ENCODE measurements around the gene GSTM5.

DNA sequence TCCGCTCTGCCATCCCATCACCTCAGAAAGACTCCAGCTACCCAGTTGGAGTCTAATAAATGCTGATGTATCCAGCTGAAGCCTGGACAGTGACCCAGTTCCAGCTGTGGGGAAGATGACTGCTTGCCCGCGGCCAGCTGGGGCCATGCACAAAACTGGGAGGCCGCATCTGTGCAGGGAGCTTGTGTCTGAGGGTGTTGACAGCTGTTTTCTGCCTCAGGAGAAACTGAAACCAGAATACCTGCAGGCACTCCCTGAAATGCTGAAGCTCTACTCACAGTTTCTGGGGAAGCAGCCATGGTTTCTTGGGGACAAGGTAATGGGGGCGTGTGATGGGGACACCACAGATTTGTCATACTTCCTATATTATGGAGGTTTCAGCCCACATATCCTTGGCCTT is 41.0 kb upstream of the GSTM5 start:
- TF ChIP-seq, protein P1, sequence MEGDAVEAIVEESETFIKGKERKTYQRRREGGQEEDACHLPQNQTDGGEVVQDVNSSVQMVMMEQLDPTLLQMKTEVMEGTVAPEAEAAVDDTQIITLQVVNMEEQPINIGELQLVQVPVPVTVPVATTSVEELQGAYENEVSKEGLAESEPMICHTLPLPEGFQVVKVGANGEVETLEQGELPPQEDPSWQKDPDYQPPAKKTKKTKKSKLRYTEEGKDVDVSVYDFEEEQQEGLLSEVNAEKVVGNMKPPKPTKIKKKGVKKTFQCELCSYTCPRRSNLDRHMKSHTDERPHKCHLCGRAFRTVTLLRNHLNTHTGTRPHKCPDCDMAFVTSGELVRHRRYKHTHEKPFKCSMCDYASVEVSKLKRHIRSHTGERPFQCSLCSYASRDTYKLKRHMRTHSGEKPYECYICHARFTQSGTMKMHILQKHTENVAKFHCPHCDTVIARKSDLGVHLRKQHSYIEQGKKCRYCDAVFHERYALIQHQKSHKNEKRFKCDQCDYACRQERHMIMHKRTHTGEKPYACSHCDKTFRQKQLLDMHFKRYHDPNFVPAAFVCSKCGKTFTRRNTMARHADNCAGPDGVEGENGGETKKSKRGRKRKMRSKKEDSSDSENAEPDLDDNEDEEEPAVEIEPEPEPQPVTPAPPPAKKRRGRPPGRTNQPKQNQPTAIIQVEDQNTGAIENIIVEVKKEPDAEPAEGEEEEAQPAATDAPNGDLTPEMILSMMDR (IDR thresholded peaks at IDR 0.05; ENCODE audit: extremely low read depth in 1 of 2, insufficient read depth in 1 of 2, low read depth in 1 of 2, low read length in 2 of 2): no peak
- TF ChIP-seq, protein P2, sequence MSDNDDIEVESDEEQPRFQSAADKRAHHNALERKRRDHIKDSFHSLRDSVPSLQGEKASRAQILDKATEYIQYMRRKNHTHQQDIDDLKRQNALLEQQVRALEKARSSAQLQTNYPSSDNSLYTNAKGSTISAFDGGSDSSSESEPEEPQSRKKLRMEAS (IDR thresholded peaks at IDR 0.05; ENCODE audit: insufficient read depth, insufficient read length): no peak
- no peak for TF ChIP-seq POLR2AphosphoS5 (IDR thresholded peaks at IDR 0.05; ENCODE audit: insufficient read depth, low read depth, low read length)
- no peak for TF ChIP-seq POLR2A (IDR thresholded peaks at IDR 0.05; ENCODE audit: low read depth, low read length)
- TF ChIP-seq MYC (IDR thresholded peaks at IDR 0.05; ENCODE audit: low read depth, low read length): no peak
- no peak for TF ChIP-seq EZH2 (IDR thresholded peaks at IDR 0.05; ENCODE audit: borderline replicate concordance, low read depth, low read length, severe bottlenecking)
